Epidermal melanocyte (primary cell): ENCODE results near the gene RSPH1.

Experiments
- DNase-seq: peaks from one replicate; pipeline ENCODE4 v3.0.0; 2011; ENCODE audit warnings: low spot score; ENCODE audit not compliant: insufficient read length

The RSPH1 gene

DNA sequence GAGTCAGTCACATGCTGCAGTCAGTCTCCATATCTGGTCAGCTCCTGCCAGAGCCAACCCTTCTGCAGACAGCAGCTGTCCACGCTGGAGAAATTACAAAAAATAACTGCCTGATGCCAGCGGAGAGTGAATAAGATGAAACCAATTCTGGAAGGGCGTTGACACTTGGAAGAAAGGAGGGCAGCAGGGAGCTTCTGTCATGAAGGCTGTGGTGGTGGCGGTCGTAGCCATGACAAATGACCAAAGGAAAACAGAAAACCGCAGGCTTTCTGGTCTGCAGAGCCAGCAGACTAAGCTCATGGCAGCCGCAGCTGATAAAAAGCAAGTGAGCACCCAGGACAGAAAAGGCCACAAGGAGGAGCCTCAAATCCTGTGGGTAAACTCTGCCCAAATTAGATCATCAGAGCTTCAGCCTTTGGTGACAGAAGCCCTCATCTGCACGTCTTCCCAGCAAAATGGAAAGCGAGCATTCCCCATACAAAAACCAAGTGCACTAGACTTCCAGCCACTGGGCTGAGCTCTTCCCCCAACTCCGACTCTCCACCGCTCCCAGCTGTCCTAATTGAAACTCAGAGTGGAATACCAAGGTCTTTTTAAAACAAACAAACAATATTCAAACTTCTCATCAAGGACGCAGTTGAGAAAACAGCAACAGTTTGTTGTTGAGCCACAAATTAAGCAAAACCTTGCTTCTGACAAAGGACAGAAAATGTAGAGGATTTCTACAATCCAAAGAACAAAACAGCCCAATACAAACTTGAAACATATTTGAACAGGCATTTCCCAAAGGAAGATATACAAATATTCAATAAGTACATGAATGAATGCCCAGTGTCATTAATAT lies 28.7 kb downstream of the RSPH1 start:
- no peak for DNase-seq

DNA sequence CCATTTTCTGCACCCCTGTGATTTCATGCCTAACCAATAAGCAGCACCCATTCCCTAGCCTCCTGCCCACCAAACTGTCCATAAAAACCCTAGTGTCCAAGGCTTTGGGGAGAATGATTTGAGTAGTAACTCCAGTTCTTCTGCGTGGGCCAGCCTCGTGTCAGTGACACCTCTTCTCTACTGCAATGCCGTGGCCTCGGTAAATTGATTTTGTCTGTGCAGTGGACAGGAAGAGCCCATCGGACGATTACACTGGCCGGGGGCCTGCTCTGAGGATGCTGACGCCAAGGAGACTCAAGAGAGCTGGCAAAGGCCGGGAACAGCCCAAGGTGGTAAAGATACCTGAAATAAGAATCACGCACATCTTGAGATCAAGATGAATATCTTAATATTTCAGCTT lies 29.3 kb downstream of the RSPH1 start:
- no peak for DNase-seq

DNA sequence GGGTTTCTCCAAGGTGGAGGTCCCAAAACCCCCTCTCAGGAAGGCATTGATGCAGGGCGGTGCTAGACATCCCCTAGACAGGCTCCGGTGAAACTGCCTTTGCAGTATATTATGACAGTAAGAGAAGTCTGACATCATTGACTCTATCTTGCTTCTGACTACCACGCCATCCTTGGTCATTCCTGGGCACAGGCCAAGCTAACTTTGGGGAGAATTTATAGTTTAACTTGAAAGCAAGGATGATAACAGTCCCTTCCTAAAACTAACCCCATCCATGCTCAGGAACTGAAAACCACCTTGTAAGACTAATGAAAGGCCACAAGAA lies 30.3 kb downstream of the RSPH1 start:
- no peak for DNase-seq

DNA sequence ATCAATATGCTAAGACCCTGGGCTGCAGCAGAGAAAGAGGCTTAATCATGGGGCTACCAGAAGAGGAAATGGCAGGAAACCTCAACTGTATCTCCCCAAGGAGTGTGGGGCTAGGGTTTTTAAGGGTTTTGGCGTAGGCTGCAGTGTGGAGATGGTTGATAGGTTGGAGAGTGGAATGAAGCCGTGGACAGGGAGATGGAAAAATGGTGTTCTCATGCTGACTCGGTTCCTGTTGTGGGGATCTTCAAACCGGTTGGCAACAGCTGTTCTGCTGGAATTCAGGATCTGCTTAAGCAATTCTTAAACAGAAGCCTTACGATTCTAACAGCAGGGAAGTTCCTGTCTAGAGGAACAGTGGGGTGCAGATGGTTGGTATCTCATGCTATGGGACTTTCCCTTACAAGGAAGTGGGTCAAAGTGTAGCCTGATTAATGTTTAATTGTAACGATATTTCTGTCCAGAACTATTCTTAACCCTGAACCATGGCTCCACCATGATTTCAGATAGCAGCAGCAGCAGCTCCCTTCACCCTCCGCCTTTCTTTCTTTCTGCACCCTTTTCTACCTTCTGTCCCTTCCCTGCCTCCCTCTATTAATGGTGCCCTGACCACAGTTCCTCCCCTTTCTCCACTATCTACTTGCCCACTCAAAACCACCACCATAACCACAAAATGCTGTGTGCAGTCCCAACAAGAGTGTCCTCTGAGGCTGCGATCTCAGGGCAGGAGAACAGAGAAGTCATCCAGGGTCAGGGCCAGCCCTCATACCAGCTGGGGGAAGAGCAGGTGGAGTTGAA lies 30.8 kb downstream of the RSPH1 start:
- no peak for DNase-seq

DNA sequence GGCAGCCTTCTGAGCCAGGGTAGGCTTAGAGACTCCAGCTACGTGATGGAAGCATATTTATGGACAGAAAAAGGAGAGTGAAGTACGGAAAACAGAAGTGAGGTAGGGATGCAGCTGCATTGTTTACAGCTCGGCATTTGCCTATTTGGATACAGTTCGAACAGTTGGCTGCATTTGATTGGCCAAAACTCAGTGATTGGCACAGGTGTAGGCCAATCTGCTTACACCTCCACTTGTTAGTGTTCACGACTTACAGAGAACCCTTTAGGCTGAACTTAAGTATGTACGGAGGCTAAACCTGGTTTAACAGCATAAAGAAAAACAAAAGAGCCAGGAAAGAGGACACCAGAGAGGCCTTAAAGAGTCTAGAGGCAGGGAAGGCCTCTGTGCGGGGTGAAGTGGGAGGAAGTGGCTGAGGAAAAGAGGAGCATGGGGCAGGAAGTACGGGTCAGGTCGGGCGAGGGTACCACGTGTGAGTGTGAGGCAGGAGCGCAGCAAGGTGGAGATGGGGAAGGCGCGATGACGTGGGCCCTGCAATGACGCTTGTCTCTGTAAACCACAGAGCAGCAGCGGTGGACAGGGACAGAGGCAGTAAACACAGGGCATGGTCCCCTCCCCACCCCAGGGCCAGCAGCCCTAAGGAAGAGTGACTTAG lies 32.0 kb downstream of the RSPH1 start:
- DNase-seq = no peak

GRCh38 chr21:42461881-42462877 lies 33.8 kb downstream of the RSPH1 start:
- DNase-seq = no peak

- no peak for DNase-seq
Measured at GRCh38 chr21:42461185-42461520, 34.9 kb downstream of the RSPH1 start.

DNA sequence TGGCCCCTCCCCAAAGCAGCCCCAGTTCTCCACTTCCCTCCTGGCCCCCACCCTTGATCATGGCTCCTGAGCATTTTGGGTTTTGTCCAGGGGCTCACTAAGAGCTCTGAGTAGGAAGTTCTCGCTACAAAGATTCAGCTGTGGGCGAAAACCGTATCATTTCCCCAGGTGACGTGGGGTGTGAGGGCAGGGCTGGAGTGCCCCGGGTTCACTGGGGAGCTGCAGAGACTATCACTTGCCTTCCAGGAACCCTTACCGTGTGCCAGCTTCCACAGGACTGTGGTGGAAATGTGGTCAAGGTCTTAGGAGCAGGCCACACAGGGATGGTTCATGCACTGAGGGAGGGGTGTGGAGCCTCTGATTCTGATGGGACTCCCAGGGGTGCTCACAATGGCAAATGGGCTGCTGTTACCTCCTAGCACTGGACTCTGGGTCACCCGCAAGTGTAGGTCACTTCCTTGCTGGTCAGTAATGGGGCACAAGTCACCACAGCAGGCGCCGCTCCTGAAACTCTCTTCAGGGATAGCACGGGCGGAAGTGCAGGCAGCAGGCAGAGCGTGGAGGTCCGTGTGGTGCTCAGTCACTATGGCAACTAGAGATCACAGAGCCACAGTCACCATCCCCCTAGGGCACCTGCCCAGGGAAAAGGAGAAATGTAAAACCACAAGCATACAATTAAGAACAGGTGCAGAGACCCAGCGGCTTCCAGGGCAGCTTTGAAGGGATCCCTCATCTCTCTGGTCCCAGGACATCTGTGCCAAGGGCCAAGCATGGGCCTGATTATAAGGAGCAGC lies 35.4 kb downstream of the RSPH1 start:
- no peak for DNase-seq

- DNase-seq = no peak
Measured at GRCh38 chr21:42459546-42460215, 36.3 kb downstream of the RSPH1 start.

GRCh38 chr21:42459082-42459460 lies 37.0 kb downstream of the RSPH1 start:
- DNase-seq = no peak

DNA sequence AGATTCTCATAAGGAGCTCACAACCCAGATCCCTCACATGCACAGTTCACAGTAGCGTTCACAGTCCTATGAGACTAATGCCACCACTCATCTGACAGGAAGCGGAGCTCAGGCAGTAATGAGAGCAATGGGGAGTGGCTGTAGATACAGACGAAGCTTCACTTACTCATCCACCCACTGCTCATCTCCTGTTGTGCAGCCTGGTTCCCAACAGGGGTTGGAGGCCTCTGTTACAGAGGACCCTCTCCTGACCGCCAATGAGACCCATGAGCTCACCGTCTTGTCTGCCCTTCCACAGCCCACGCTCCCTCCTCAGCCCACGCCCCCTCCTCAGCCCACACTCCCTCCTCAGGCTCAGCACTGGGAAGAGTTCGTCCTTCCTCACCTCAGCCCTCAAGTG lies 39.6 kb downstream of the RSPH1 start:
- no peak for DNase-seq

GRCh38 chr21:42455754-42456440 lies 40.1 kb downstream of the RSPH1 start:
- DNase-seq = no peak

DNA sequence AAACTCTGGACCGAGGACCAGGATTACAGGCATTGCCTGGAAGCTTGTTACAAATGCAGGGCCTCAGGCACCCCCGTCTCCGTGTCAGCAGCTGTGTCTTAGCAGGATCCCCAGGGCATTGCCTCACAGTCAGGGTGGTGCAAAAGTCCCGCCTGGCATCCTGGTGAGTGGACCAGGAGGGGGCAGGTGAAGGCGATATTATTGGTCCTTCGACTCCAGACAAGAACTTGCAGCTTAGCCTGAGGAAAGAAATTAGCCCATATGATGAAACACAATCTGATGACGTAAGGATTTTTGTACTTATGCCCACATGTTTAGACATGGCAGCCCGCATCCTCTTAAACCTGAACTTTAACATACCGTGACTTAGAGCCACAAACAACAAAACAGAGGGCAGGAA lies 40.8 kb downstream of the RSPH1 start:
- no peak for DNase-seq

DNA sequence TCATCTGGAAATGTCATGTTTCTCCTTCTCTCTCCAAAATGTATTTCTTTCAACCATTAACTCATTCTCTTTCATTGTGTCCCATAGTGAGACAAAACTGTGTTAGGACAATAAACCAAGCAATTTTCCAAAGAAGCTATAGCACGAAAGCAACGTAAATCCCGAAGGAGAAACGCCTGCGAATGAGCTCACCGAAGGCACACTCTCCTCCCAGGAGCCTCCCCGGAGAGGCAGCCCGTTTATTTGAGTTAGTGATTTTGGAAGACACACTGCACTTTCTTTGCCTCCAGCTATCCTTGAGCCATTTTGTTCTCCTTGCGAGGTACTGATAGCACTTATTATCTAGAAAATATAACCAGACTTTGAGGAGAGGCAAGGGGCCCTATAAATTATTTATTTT lies 41.2 kb downstream of the RSPH1 start:
- no peak for DNase-seq

- no peak for DNase-seq
Measured at GRCh38 chr21:42453986-42454570, 41.9 kb downstream of the RSPH1 start.

GRCh38 chr21:42453224-42453985 lies 42.6 kb downstream of the RSPH1 start:
- no peak for DNase-seq

- DNase-seq = no peak
Measured at GRCh38 chr21:42452401-42453223, 43.4 kb downstream of the RSPH1 start.
